Fibroblast of the aortic adventitia (primary cell): Measurements from ENCODE around the gene A2ML1. TPM values are rescaled to one million over a fixed set of nuclear protein-coding genes. Genes with fewer than 3 reads are reported as not detected.
"Not testable (repeated sequence)": the region's sequence is repeated elsewhere in the genome, so short reads cannot be mapped to it uniquely, and the experiment has no call there.

Experiments
- DNase-seq: peaks from one replicate; pipeline ENCODE4 v3.0.0-alpha.2; 2010; ENCODE audit warnings: low read depth
- H3K4me3 ChIP-seq: 2 replicates; pipeline ENCODE4 v1.5.1; 2011; ENCODE audit warnings: low read depth, mild to moderate bottlenecking, control low read depth, low read length, moderate library complexity
- CTCF ChIP-seq: IDR thresholded peaks from 2 replicates; pipeline ENCODE4 v1.5.1; 2011; ENCODE audit warnings: mild to moderate bottlenecking, low read length, control low read depth, inconsistent platforms; ENCODE audit not compliant: insufficient read depth
- total RNA-seq: library from RNA; depleted of rRNA; stranded (reverse); fragments of >200 nt; gene quantifications from 2 replicates; pipeline ENCODE4 v1.2.3, GENCODE V29; 2012; ENCODE audit warnings: low replicate concordance

A2ML1 gene
- total RNA-seq, 1 donor: under 0.01 TPM

- TF ChIP-seq CTCF: no peak
- no peak for DNase-seq
- H3K4me3 ChIP-seq: no peak overlapping the region
These were observed 38.0 kb upstream of the A2ML1 start for GRCh38 chr12:8784290-8784888.

GRCh38 chr12:8785499-8785898, 36.9 kb upstream of the A2ML1 start:
- no peak overlapping the region for H3K4me3 ChIP-seq
- no peak for DNase-seq
- TF ChIP-seq CTCF: no peak

- H3K4me3 ChIP-seq, DNase-seq: not testable (repeated sequence)
These were observed 35.2 kb upstream of the A2ML1 start for GRCh38 chr12:8787206-8787605.

GRCh38 chr12:8788706-8789105, 33.7 kb upstream of the A2ML1 start:
- DNase-seq, H3K4me3 ChIP-seq: not testable (repeated sequence)

GRCh38 chr12:8789341-8790013, 32.9 kb upstream of the A2ML1 start:
- not testable (repeated sequence) for H3K4me3 ChIP-seq, DNase-seq

- DNase-seq: peak; percentile 7
- not testable (repeated sequence) for H3K4me3 ChIP-seq
These were observed 29.2 kb upstream of the A2ML1 start for GRCh38 chr12:8793226-8793625.

- DNase-seq: not testable (repeated sequence)
These were observed 27.8 kb upstream of the A2ML1 start for GRCh38 chr12:8794611-8795010.

GRCh38 chr12:8796831-8797626, 25.4 kb upstream of the A2ML1 start:
- no peak for DNase-seq
- H3K4me3 ChIP-seq: no peak overlapping the region
- TF ChIP-seq CTCF: no peak

More at GRCh38 chr12:8794611-8795010, 27.8 kb upstream of the A2ML1 start:
- not testable (repeated sequence) for H3K4me3 ChIP-seq

GRCh38 chr12:8801213-8801612, 21.2 kb upstream of the A2ML1 start:
- DNase-seq, H3K4me3 ChIP-seq: not testable (repeated sequence)

GRCh38 chr12:8804833-8805232, 17.6 kb upstream of the A2ML1 start:
- DNase-seq, H3K4me3 ChIP-seq: not testable (repeated sequence)

GRCh38 chr12:8805487-8805886, 16.9 kb upstream of the A2ML1 start:
- H3K4me3 ChIP-seq, DNase-seq: not testable (repeated sequence)

GRCh38 chr12:8807084-8807483, 15.3 kb upstream of the A2ML1 start:
- DNase-seq: peak; percentile 33
- H3K4me3 ChIP-seq: not testable (repeated sequence)

- DNase-seq, H3K4me3 ChIP-seq: not testable (repeated sequence)
These were observed 12.3 kb upstream of the A2ML1 start for GRCh38 chr12:8810112-8810511.
